HepG2 (cell line): ENCODE results near the gene CHD2. TPM values are rescaled to one million over a fixed set of nuclear protein-coding genes. Genes with fewer than 3 reads are reported as not detected.

Experiments used
- BRD4 ChIP-seq: sonication (generic); formaldehyde crosslinking; IDR thresholded peaks from 2 replicates; pipeline ENCODE4 v1.4.0; 2020; ENCODE audit warnings: missing genetic modification reagents
- FOXO1 ChIP-seq: sonication (generic); formaldehyde crosslinking; IDR thresholded peaks from 2 replicates; pipeline ENCODE4 v1.4.0; 2020; ENCODE audit warnings: missing genetic modification reagents
- MAF1 ChIP-seq: sonication (generic); formaldehyde crosslinking; IDR thresholded peaks from 2 replicates; pipeline ENCODE4 v1.5.0; 2020; ENCODE audit warnings: missing genetic modification reagents, borderline replicate concordance
- MEF2D ChIP-seq: sonication (generic); formaldehyde crosslinking; IDR thresholded peaks from 2 replicates; pipeline ENCODE4 v1.5.1; 2020; ENCODE audit warnings: mild to moderate bottlenecking, missing genetic modification reagents
- MXI1 ChIP-seq: IDR thresholded peaks from 3 replicates; pipeline ENCODE4 v1.6.1; 2012; ENCODE audit warnings: low read depth, low read length, inconsistent platforms, borderline replicate concordance
- PCBP2 ChIP-seq: fragments of 200-400 bp; formaldehyde crosslinking; optimal IDR thresholded peaks from 2 replicates; pipeline ENCODE3; 2018; ENCODE audit warnings: low read length, low read depth; ENCODE audit not compliant: poor library complexity, severe bottlenecking
- RORA ChIP-seq: sonication (generic); formaldehyde crosslinking; IDR thresholded peaks from 2 replicates; pipeline ENCODE4 v1.5.0; 2020; ENCODE audit warnings: mild to moderate bottlenecking, missing genetic modification reagents, moderate library complexity
- SIN3A ChIP-seq: IDR thresholded peaks from 2 replicates; pipeline ENCODE4 v1.6.1; 2011; ENCODE audit warnings: low read depth, mild to moderate bottlenecking, control low read depth, low read length, borderline replicate concordance
- TAF1 ChIP-seq: sonication (generic); formaldehyde crosslinking; IDR thresholded peaks from 2 replicates; pipeline ENCODE4 v1.4.0; 2020; ENCODE audit warnings: missing genetic modification reagents
- U2AF1 ChIP-seq: fragments of 200-400 bp; formaldehyde crosslinking; optimal IDR thresholded peaks from 2 replicates; pipeline ENCODE3; 2017; ENCODE audit warnings: mild to moderate bottlenecking, low read depth, low read length
- ZMYM4 ChIP-seq: sonication (generic); formaldehyde crosslinking; IDR thresholded peaks from 2 replicates; pipeline ENCODE4 v1.8.1; 2023; ENCODE audit warnings: mild to moderate bottlenecking, missing genetic modification reagents
- ZNF142 ChIP-seq: sonication (generic); formaldehyde crosslinking; IDR thresholded peaks from 2 replicates; pipeline ENCODE4 v1.4.0; 2020; ENCODE audit warnings: missing genetic modification reagents
- ZNF282 ChIP-seq: fragments of 450-650 bp; IDR thresholded peaks from 2 replicates; pipeline ENCODE4 v1.6.1; 2018; ENCODE audit not compliant: partially characterized antibody
- ZNF431 ChIP-seq: sonication (generic); formaldehyde crosslinking; IDR thresholded peaks from 2 replicates; pipeline ENCODE4 v1.9.0; 2022; ENCODE audit warnings: missing genetic modification reagents, low read depth, mild to moderate bottlenecking, borderline replicate concordance
- ZNF468 ChIP-seq: sonication (generic); formaldehyde crosslinking; IDR thresholded peaks from 2 replicates; pipeline ENCODE4 v1.8.0; 2022; ENCODE audit warnings: mild to moderate bottlenecking, moderate library complexity, missing genetic modification reagents
- ZNF572 ChIP-seq: sonication (generic); formaldehyde crosslinking; IDR thresholded peaks from 2 replicates; pipeline ENCODE4 v1.5.1; 2020; ENCODE audit warnings: mild to moderate bottlenecking, missing genetic modification reagents
- ZNF672 ChIP-seq: sonication (generic); formaldehyde crosslinking; IDR thresholded peaks from 2 replicates; pipeline ENCODE4 v1.8.1; 2022; ENCODE audit warnings: missing genetic modification reagents
- ZSCAN20 ChIP-seq: sonication (generic); formaldehyde crosslinking; IDR thresholded peaks from 2 replicates; pipeline ENCODE4 v1.4.0; 2020; ENCODE audit warnings: missing genetic modification reagents, mild to moderate bottlenecking, borderline replicate concordance
- polyA plus RNA-seq, 8 experiments: library from polyadenylated mRNA; depleted of rRNA in 3 of 8; stranded (reverse) in 7 of 8; unstranded in 1 of 8; fragments of >200 nt; fragmentation: Illumina TruSeq in 4 of 8; extraction: Trizol in 4 of 8; gene quantifications; 2 replicates each; pipeline versions ENCODE4 v1.2.1 to v1.2.3, GENCODE V29; 2011 to 2016; ENCODE audit warnings: low read depth in 4 of 8, missing spikeins in 1 of 8, mixed read lengths in 1 of 8; ENCODE audit not compliant: insufficient read depth in 1 of 8
- total RNA-seq, 5 experiments: library from RNA; depleted of rRNA; stranded (reverse); fragments of >200 nt; fragmentation: Illumina TruSeq; extraction: Trizol; gene quantifications; 2 replicates each; pipeline ENCODE4 v1.2.3, GENCODE V29; 2016; ENCODE audit warnings: low read depth in 1 of 5
- TF ChIP-seq, protein P1 (sequence below): sonication (generic); formaldehyde crosslinking; IDR thresholded peaks from 2 replicates; pipeline ENCODE4 v1.4.0; 2020; ENCODE audit warnings: missing genetic modification reagents, borderline replicate concordance
- TF ChIP-seq, protein P2 (sequence below): sonication (generic); formaldehyde crosslinking; conservative IDR thresholded peaks from 2 replicates; pipeline ENCODE4 v1.8.0; 2022; ENCODE audit warnings: missing genetic modification reagents

Gene CHD2
- total and polyA plus RNA-seq, 2 of the 13 experiments (the other 11 are each of a cell fraction or from before 2014, with no cell fraction given), result 54.0 to 54.1 TPM

DNA sequence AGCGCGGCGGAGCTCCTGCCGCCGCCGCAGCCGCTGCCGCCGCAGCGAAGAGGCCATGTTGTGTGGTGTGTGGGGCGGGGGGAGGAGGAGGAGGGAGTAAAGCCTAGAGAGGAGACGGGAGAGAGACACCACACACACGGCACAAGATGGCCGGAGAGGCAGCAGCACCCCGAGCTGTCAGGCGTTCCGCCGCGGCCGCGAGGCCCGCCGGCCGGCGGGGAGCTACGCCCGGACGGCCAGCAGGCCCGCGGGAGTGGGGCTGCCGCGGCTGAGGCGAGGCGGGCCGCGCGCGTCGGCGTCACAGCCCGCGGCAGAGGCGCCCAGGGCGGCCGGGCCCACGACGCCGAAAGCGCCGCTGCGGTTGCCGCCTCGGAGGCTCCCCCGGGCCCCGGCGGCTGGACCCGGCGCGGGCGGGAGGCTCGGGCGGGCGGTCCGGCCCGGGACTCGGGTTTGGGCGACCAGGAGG is 17.4 kb upstream of the CHD2 start (continued):
- TF ChIP-seq MXI1, result peak; percentile 73; the same call in 2 of the 3 replicates
- no peak for TF ChIP-seq ZNF468 (CRISPR knock-in tag)
- TF ChIP-seq, protein P1, sequence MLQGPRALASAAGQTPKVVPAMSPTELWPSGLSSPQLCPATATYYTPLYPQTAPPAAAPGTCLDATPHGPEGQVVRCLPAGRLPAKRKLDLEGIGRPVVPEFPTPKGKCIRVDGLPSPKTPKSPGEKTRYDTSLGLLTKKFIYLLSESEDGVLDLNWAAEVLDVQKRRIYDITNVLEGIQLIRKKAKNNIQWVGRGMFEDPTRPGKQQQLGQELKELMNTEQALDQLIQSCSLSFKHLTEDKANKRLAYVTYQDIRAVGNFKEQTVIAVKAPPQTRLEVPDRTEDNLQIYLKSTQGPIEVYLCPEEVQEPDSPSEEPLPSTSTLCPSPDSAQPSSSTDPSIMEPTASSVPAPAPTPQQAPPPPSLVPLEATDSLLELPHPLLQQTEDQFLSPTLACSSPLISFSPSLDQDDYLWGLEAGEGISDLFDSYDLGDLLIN (CRISPR knock-in tag), result no peak
- TF ChIP-seq BRD4, result peak; percentile 55; the same call in 1 of the 2 replicates
- 0 out of 2 replicates have a peak, but pooled peaks have one; percentile 18 for TF ChIP-seq ZNF142 (CRISPR knock-in tag)
- TF ChIP-seq U2AF1, result no peak
- 0 out of 2 replicates have a peak, but pooled peaks have one; percentile 28 for TF ChIP-seq ZNF431 (CRISPR knock-in tag)
- TF ChIP-seq, protein P2, sequence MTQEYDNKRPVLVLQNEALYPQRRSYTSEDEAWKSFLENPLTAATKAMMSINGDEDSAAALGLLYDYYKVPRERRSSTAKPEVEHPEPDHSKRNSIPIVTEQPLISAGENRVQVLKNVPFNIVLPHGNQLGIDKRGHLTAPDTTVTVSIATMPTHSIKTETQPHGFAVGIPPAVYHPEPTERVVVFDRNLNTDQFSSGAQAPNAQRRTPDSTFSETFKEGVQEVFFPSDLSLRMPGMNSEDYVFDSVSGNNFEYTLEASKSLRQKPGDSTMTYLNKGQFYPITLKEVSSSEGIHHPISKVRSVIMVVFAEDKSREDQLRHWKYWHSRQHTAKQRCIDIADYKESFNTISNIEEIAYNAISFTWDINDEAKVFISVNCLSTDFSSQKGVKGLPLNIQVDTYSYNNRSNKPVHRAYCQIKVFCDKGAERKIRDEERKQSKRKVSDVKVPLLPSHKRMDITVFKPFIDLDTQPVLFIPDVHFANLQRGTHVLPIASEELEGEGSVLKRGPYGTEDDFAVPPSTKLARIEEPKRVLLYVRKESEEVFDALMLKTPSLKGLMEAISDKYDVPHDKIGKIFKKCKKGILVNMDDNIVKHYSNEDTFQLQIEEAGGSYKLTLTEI, result no peak
- 0 out of 2 replicates have a peak, but pooled peaks have one; percentile 8 for TF ChIP-seq MEF2D (CRISPR knock-in tag)
- no peak for TF ChIP-seq PCBP2
- peak; percentile 39; the same call in 1 of the 2 replicates for TF ChIP-seq ZMYM4
- 0 out of 2 replicates have a peak, but pooled peaks have one; percentile 13 for TF ChIP-seq MAF1 (CRISPR knock-in tag)
- no peak for TF ChIP-seq ZNF572
- TF ChIP-seq RORA, result no peak
- TF ChIP-seq ZSCAN20, result peak; percentile 52; the same call in 1 of the 2 replicates
- TF ChIP-seq ZNF672 (CRISPR knock-in tag), result no peak
- TF ChIP-seq ZNF282, result no peak
- TF ChIP-seq TAF1 (CRISPR knock-in tag), result peak; percentile 80
- peak; percentile 63; the same call in 1 of the 2 replicates for TF ChIP-seq SIN3A
- TF ChIP-seq FOXO1 (CRISPR knock-in tag), result peak; percentile 42; the same call in 1 of the 2 replicates
